ENCODE data around the gene IGFBP2.

The IGFBP2 gene

GRCh38 chr2:216643986-216644659 is 10.9 kb downstream of the IGFBP2 start:
- DNase-seq (ENCODE audit: extremely low read depth, low read depth), result no peak
- TF ChIP-seq CTCF (IDR thresholded peaks at IDR 0.05; ENCODE audit: low read depth, low read length), result no peak

DNA sequence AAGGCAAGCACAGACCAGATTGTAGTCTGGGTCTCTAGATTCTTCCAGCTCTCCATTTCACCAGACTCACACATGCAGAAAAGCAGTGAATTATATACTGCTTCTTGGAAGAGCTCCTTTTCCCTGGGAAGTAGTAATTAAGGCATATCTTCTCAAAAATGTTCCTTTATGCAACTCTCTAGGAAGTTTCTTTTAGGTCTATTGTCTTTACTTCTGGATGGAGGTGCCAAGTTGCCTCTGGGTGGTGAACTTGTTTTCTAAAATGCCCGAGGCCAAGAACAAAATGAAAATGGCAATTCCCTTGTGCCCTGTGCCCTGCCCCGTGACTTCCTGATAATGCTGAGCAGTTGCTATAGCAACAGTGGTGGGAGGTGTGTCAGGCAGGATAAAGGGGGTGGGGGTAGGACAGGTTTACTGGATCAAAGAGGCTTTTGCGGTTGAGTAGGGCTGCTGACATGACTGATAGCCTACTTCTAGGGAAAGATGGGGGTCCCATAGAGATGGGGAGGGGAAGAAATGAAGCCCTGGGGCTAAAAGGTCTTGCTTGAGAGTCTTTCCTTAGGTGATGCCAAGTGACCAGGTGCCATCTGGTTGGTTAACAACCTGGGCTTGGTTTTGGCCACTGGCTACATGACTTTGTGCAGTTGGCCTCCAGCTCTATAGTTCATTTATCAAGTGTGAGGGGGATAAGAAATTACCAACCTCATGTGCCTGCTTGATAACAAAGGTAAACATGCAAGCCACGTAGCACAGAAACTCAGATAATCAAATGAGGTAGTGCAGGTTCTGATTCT is 11.8 kb downstream of the IGFBP2 start:
- DNase-seq (ENCODE audit: extremely low read depth, low read depth), result no peak
- no peak for TF ChIP-seq CTCF (IDR thresholded peaks at IDR 0.05; ENCODE audit: low read depth, low read length)

GRCh38 chr2:216645636-216645950 is 12.4 kb downstream of the IGFBP2 start:
- TF ChIP-seq CTCF (IDR thresholded peaks at IDR 0.05; ENCODE audit: low read depth, low read length), result no peak
- DNase-seq (ENCODE audit: extremely low read depth, low read depth), result no peak

DNA sequence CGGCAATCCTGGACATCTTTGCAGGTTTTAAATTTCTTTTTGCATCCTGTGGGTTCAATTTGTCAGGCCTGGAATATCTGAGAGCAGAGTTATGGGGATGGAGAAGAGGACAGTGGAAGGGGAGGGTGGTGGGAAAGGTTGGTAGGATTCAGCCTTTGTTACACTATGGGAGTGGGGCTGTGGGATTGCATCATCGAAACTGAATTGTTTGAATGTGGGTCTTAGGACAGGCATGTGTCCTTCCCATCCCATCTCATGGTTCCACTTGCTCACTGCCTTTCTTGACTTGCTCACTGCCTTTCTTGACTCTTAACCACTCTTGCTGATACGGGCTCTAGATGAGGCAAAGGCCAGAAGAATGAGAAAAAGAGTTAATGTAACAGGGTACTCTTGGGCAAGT is 12.9 kb downstream of the IGFBP2 start:
- DNase-seq (ENCODE audit: extremely low read depth, low read depth), result no peak

GRCh38 chr2:216648105-216648504 is 14.9 kb downstream of the IGFBP2 start:
- no peak for DNase-seq (ENCODE audit: extremely low read depth, low read depth)
- no peak for TF ChIP-seq CTCF (IDR thresholded peaks at IDR 0.05; ENCODE audit: low read depth, low read length)

More for the DNA sequence above, 12.9 kb downstream of the IGFBP2 start:
- TF ChIP-seq CTCF (IDR thresholded peaks at IDR 0.05; ENCODE audit: low read depth, low read length), result no peak

DNA sequence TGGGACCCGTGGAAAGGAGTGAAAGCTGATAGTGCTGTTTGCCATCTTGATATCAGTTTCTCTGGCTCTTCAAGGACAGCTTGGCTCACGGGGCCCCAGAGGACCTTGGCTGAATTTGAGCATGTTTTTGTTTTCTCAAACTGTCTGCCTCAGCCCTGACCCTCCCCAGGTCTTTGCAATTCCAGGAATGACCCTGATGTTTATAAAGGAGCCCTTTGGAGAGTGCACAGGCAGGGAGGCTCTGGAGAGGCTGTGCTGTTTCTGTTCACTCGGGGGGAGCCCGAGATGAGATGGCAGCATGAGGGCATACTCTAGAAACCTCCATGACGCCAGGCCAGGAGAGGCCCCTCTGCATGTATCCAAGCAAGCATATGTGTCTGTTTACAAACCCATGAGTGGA is 16.4 kb downstream of the IGFBP2 start:
- TF ChIP-seq CTCF (IDR thresholded peaks at IDR 0.05; ENCODE audit: low read depth, low read length), result no peak
- DNase-seq (ENCODE audit: extremely low read depth, low read depth), result no peak

- no peak for TF ChIP-seq CTCF (IDR thresholded peaks at IDR 0.05; ENCODE audit: low read depth, low read length)
- DNase-seq (ENCODE audit: extremely low read depth, low read depth), result no peak
Observed at GRCh38 chr2:216650626-216651257, 17.5 kb downstream of the IGFBP2 start.
